Measurements from ENCODE around the gene UBE4B. TPM values are rescaled to one million over a fixed set of nuclear protein-coding genes. Genes with fewer than 3 reads are reported as not detected.

The UBE4B gene
- 14.3 and 18.8 TPM in 2 replicates for total RNA-seq

GRCh38 chr1:10032590-10033358 is at the start of gene UBE4B:
Gene UBE4B, plus strand, starts transcription at chr1:10032958. Its CDS starts 713 bp downstream, at chr1:10033671.

GRCh38 chr1:9996624-9997582 is 35.9 kb upstream of the UBE4B start, which contains the start of gene RBP7:
Gene RBP7, plus strand, starts transcription at chr1:9997228. Its CDS starts 31 bp downstream, at chr1:9997259.

GRCh38 chr1:10209905-10210810 is 177.4 kb downstream of the UBE4B start, which contains the start of gene KIF1B:
Gene KIF1B, plus strand, starts transcription at chr1:10210570. Its CDS starts 21,759 bp downstream, at chr1:10232329.

Other genes starting within 250 kb of the UBE4B start
- gene CLSTN1, start 209.0 kb upstream of the UBE4B start, total RNA-seq: 59.4 and 66.1 TPM in 2 replicates
- 32.7 and 52.9 TPM in 2 replicates for gene CTNNBIP1, start 122.7 kb upstream of the UBE4B start, total RNA-seq
- 30.2 and 33.1 TPM in 2 replicates for gene LZIC, start 89.6 kb upstream of the UBE4B start, total RNA-seq
- gene NMNAT1, start 89.5 kb upstream of the UBE4B start, total RNA-seq: 12.6 and 12.7 TPM in 2 replicates
- gene RBP7, start 35.7 kb upstream of the UBE4B start, total RNA-seq: not detected in 2 replicates
- gene KIF1B, start 177.6 kb downstream of the UBE4B start, total RNA-seq: 24.4 and 33.3 TPM in 2 replicates